Measurements from ENCODE around the gene MARCHF3. TPM values are rescaled to one million over a fixed set of nuclear protein-coding genes. Genes with fewer than 3 reads are reported as not detected.

Gene MARCHF3
- total RNA-seq, 1 donor from 2014 or later: 3.1 TPM

- no peak overlapping the region for H3K27ac Mint-ChIP-seq (ENCODE audit: unreplicated experiment)
- H3K36me3 Mint-ChIP-seq (ENCODE audit: low read depth): peaks cover 27% of the 10 kb centered on the region
- H3K9me3 Mint-ChIP-seq: peaks cover 3% of the 10 kb centered on the region
- no peak for DNase-seq (ENCODE audit: low read depth, low spot score)
- peaks cover 74% of the 10 kb centered on the region for H3K4me1 Mint-ChIP-seq
- peak overlapping the region; percentile 23 for H3K4me3 Mint-ChIP-seq
- no peak for TF ChIP-seq CTCF (conservative IDR thresholded peaks at IDR 0.05)
- H3K27me3 Mint-ChIP-seq (ENCODE audit: low read depth): no peaks in the 10 kb centered on the region
Measured at GRCh38 chr5:126852841-126853271, 177.5 kb downstream of the MARCHF3 start.

- H3K36me3 Mint-ChIP-seq (ENCODE audit: low read depth): peaks cover 25% of the 10 kb centered on the region
- peaks cover 3% of the 10 kb centered on the region for H3K9me3 Mint-ChIP-seq
- H3K4me1 Mint-ChIP-seq: peaks cover 74% of the 10 kb centered on the region
- peak overlapping the region; percentile 50 for H3K27ac Mint-ChIP-seq (ENCODE audit: unreplicated experiment)
- no peak for TF ChIP-seq CTCF (conservative IDR thresholded peaks at IDR 0.05)
- no peak overlapping the region for H3K4me3 Mint-ChIP-seq
- DNase-seq (ENCODE audit: low read depth, low spot score): no peak
- H3K27me3 Mint-ChIP-seq (ENCODE audit: low read depth): no peaks in the 10 kb centered on the region
Measured at GRCh38 chr5:126852091-126852571, 178.2 kb downstream of the MARCHF3 start.

- H3K4me1 Mint-ChIP-seq: peaks cover 76% of the 10 kb centered on the region
- H3K9me3 Mint-ChIP-seq: peaks cover 3% of the 10 kb centered on the region
- peak overlapping the region; percentile 27 for H3K27ac Mint-ChIP-seq (ENCODE audit: unreplicated experiment)
- no peak overlapping the region for H3K4me3 Mint-ChIP-seq
- DNase-seq (ENCODE audit: low read depth, low spot score): no peak
- peaks cover 23% of the 10 kb centered on the region for H3K36me3 Mint-ChIP-seq (ENCODE audit: low read depth)
- no peaks in the 10 kb centered on the region for H3K27me3 Mint-ChIP-seq (ENCODE audit: low read depth)
- TF ChIP-seq CTCF (conservative IDR thresholded peaks at IDR 0.05): no peak
Measured at GRCh38 chr5:126851501-126852011, 178.8 kb downstream of the MARCHF3 start.

GRCh38 chr5:126849101-126849678, 181.2 kb downstream of the MARCHF3 start:
- peaks cover 90% of the 10 kb centered on the region for H3K4me1 Mint-ChIP-seq
- no peaks in the 10 kb centered on the region for H3K9me3 Mint-ChIP-seq
- H3K36me3 Mint-ChIP-seq (ENCODE audit: low read depth): peaks cover 12% of the 10 kb centered on the region

GRCh38 chr5:126848253-126848652, 182.1 kb downstream of the MARCHF3 start:
- H3K27me3 Mint-ChIP-seq (ENCODE audit: low read depth): peaks cover 6% of the 10 kb centered on the region
- no peaks in the 10 kb centered on the region for H3K9me3 Mint-ChIP-seq
- H3K4me1 Mint-ChIP-seq: peaks cover 91% of the 10 kb centered on the region
- DNase-seq (ENCODE audit: low read depth, low spot score): no peak
- H3K27ac Mint-ChIP-seq (ENCODE audit: unreplicated experiment): no peak overlapping the region
- no peak for TF ChIP-seq CTCF (conservative IDR thresholded peaks at IDR 0.05)
- H3K36me3 Mint-ChIP-seq (ENCODE audit: low read depth): peaks cover 5% of the 10 kb centered on the region
- no peak overlapping the region for H3K4me3 Mint-ChIP-seq

More at GRCh38 chr5:126849101-126849678, 181.2 kb downstream of the MARCHF3 start:
- no peak for DNase-seq (ENCODE audit: low read depth, low spot score)
- H3K27ac Mint-ChIP-seq (ENCODE audit: unreplicated experiment): no peak overlapping the region
- H3K27me3 Mint-ChIP-seq (ENCODE audit: low read depth): no peaks in the 10 kb centered on the region
- peak overlapping the region; percentile 61 for H3K4me3 Mint-ChIP-seq
- no peak for TF ChIP-seq CTCF (conservative IDR thresholded peaks at IDR 0.05)
